ENCODE results near the gene HMCN2.

DNA sequence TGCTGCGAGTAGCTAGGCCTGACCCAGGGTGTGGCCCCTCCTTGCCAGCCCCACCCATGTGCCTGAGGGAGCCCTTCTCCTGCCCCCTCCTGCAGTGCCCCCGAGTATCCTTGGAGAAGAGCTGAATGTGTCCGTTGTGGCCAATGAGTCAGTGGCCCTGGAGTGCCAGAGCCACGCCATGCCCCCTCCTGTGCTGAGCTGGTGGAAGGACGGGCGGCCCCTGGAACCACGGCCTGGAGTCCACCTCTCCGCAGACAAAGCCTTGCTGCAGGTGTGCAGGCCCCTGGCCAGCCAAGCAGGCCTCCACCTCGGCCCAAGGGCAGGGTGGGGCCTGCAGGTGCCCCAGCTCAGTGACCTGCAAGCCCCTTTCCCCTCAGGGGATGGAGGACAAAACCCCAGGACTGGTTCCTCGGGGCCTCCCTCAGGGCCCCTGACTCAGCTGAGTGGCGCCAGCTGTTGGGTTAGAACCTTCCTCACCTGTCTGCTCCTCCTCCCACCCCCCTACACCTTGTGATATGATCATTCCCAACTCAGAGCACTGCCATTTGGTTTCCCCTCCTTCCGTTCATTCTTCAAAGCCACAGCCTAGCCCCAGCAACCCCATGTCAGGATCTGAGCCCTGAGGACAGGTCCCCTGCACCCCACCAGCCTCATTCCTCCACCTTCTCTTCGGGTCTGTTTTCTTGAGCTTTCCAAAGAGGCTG is 99.2 kb downstream of the HMCN2 start:
- TF ChIP-seq YY1 (IDR thresholded peaks at IDR 0.05; ENCODE audit: insufficient read depth, insufficient read length) (no peak), SUZ12 (IDR thresholded peaks at IDR 0.05; ENCODE audit: extremely low read depth, insufficient read depth, insufficient read length) (no peak), ZNF274 (IDR thresholded peaks at IDR 0.05; ENCODE audit: low read depth, low read length) (no peak)
